HG03175 (cell line): ENCODE measurements around the gene SNRPB2.

Source experiments
- ATAC-seq: cut with Tn5 transposase; IDR thresholded peaks from one replicate; pipeline ENCODE4 v1.9.1; 2021; ENCODE audit warnings: mild to moderate bottlenecking, moderate library complexity; ENCODE audit not compliant: unreplicated experiment

Gene SNRPB2

GRCh38 chr20:16729080-16729479 lies 746 bp upstream of the SNRPB2 start:
- no peak for ATAC-seq

- ATAC-seq = no peak
Measured at GRCh38 chr20:16732506-16733152, 2.8 kb downstream of the SNRPB2 start.

- no peak for ATAC-seq
Measured at GRCh38 chr20:16740365-16741072, 10.7 kb downstream of the SNRPB2 start.

- ATAC-seq = no peak
Measured at GRCh38 chr20:16744178-16744807, 14.5 kb downstream of the SNRPB2 start.

- no peak for ATAC-seq
Measured at GRCh38 chr20:16745204-16745603, 15.4 kb downstream of the SNRPB2 start.

GRCh38 chr20:16747291-16747811 lies 17.5 kb downstream of the SNRPB2 start:
- no peak for ATAC-seq

- ATAC-seq = no peak
Measured at GRCh38 chr20:16748308-16748900, 18.6 kb downstream of the SNRPB2 start, which contains the start of gene OTOR. Gene OTOR, plus strand, starts transcription at chr20:16748358. Its CDS starts 44 bp downstream, at chr20:16748402.

- ATAC-seq = no peak
Measured at GRCh38 chr20:16749573-16749972, 19.7 kb downstream of the SNRPB2 start.

GRCh38 chr20:16752082-16752481 lies 22.3 kb downstream of the SNRPB2 start:
- ATAC-seq = no peak

GRCh38 chr20:16752901-16753300 lies 23.1 kb downstream of the SNRPB2 start:
- no peak for ATAC-seq

GRCh38 chr20:16758454-16759180 lies 28.8 kb downstream of the SNRPB2 start:
- ATAC-seq = peak; percentile 42

GRCh38 chr20:16759181-16759563 lies 29.3 kb downstream of the SNRPB2 start:
- no peak for ATAC-seq

GRCh38 chr20:16760431-16761304 lies 30.8 kb downstream of the SNRPB2 start:
- peak; percentile 6 for ATAC-seq

- ATAC-seq = peak; percentile 65
Measured at GRCh38 chr20:16761305-16761829, 31.5 kb downstream of the SNRPB2 start.

- no peak for ATAC-seq
Measured at GRCh38 chr20:16764560-16764959, 34.7 kb downstream of the SNRPB2 start.

GRCh38 chr20:16771213-16771612 lies 41.4 kb downstream of the SNRPB2 start:
- no peak for ATAC-seq

GRCh38 chr20:16775961-16776360 lies 46.1 kb downstream of the SNRPB2 start:
- no peak for ATAC-seq

GRCh38 chr20:16777126-16777525 lies 47.3 kb downstream of the SNRPB2 start:
- ATAC-seq = no peak

GRCh38 chr20:16778159-16778558 lies 48.3 kb downstream of the SNRPB2 start:
- no peak for ATAC-seq

- ATAC-seq = no peak
Measured at GRCh38 chr20:16781496-16781895, 51.7 kb downstream of the SNRPB2 start.
